HG02623 (cell line): ENCODE measurements around the gene IL13RA1.
"Not testable (repeated sequence)": the region's sequence is repeated elsewhere in the genome, so short reads cannot be mapped to it uniquely, and the experiment has no call there.

Experiments used
- ATAC-seq: cut with Tn5 transposase; IDR thresholded peaks from one replicate; pipeline ENCODE4 v1.9.1; 2021; ENCODE audit warnings: moderate library complexity; ENCODE audit not compliant: unreplicated experiment

Gene IL13RA1

GRCh38 chrX:118726887-118727685, at the start of gene IL13RA1:
Gene IL13RA1, plus strand, starts transcription at chrX:118727606. Its CDS starts 33 bp downstream, at chrX:118727639.
- peak; percentile 69 for ATAC-seq

- no peak for ATAC-seq
These were observed 48.1 kb upstream of the IL13RA1 start for GRCh38 chrX:118679290-118679689.

GRCh38 chrX:118682258-118683014, 45.0 kb upstream of the IL13RA1 start:
- no peak for ATAC-seq

GRCh38 chrX:118685393-118685792, 42.0 kb upstream of the IL13RA1 start:
- no peak for ATAC-seq

GRCh38 chrX:118688935-118689334, 38.5 kb upstream of the IL13RA1 start:
- no peak for ATAC-seq

GRCh38 chrX:118693843-118694242, 33.6 kb upstream of the IL13RA1 start:
- no peak for ATAC-seq

GRCh38 chrX:118694638-118695037, 32.8 kb upstream of the IL13RA1 start:
- no peak for ATAC-seq

GRCh38 chrX:118698516-118699170, 28.8 kb upstream of the IL13RA1 start:
- ATAC-seq = no peak

GRCh38 chrX:118702741-118703140, 24.7 kb upstream of the IL13RA1 start:
- no peak for ATAC-seq

GRCh38 chrX:118706681-118707080, 20.7 kb upstream of the IL13RA1 start:
- ATAC-seq = no peak

GRCh38 chrX:118714521-118714920, 12.9 kb upstream of the IL13RA1 start:
- no peak for ATAC-seq

- ATAC-seq = not testable (repeated sequence)
These were observed 11.5 kb upstream of the IL13RA1 start for GRCh38 chrX:118715917-118716316.

- ATAC-seq = not testable (repeated sequence)
These were observed 10.6 kb upstream of the IL13RA1 start for GRCh38 chrX:118716833-118717232.

GRCh38 chrX:118717678-118718391, 9.6 kb upstream of the IL13RA1 start:
- ATAC-seq = no peak

- ATAC-seq = no peak
These were observed 8.7 kb upstream of the IL13RA1 start for GRCh38 chrX:118718737-118719136.

GRCh38 chrX:118720058-118720707, 7.2 kb upstream of the IL13RA1 start:
- no peak for ATAC-seq

GRCh38 chrX:118723376-118723775, 4.0 kb upstream of the IL13RA1 start:
- ATAC-seq = no peak

GRCh38 chrX:118724365-118724764, 3.0 kb upstream of the IL13RA1 start:
- ATAC-seq = no peak

- no peak for ATAC-seq
These were observed 2.6 kb upstream of the IL13RA1 start for GRCh38 chrX:118724775-118725174.

- ATAC-seq = no peak
These were observed 1.0 kb upstream of the IL13RA1 start for GRCh38 chrX:118726396-118726795.
